ENCODE results near the gene CABP4.

- no peak for TF ChIP-seq EZH2 (IDR thresholded peaks at IDR 0.05; ENCODE audit: borderline replicate concordance, insufficient read depth, low read depth, low read length, poor library complexity, severe bottlenecking)
- TF ChIP-seq CTCF (IDR thresholded peaks at IDR 0.05) = no peak
Measured at GRCh38 chr11:67437082-67437808, 17.9 kb upstream of the CABP4 start, which contains the start of gene PTPRCAP.

Measured in B cell (primary cell).